ENCODE results near the gene C6. TPM values are rescaled to one million over a fixed set of nuclear protein-coding genes. Genes with fewer than 3 reads are reported as not detected.

The C6 gene
- total RNA-seq, 2 donors from 2014 or later, result 40.7 to 50.8 TPM

GRCh38 chr5:41120600-41120999 lies 92.7 kb downstream of the C6 start:
- WGBS, 2 donors, result 91 to 93% methylated on average over 8 of the region's 8 CpGs
- ATAC-seq (no peak), DNase-seq (no peak)
- no peaks in the 10 kb centered on the region for H3K4me1 ChIP-seq
- H3K9me3 ChIP-seq, result no peaks in the 10 kb centered on the region
- no peaks in the 10 kb centered on the region for H3K36me3 ChIP-seq (replicated peaks in 1 of 2; ENCODE audit: insufficient read depth in 1 of 2, low read depth in 2 of 2)
- H3K27me3 ChIP-seq, result no peaks in the 10 kb centered on the region
- no peak overlapping the region for H3K27ac ChIP-seq
- TF ChIP-seq, protein P1, sequence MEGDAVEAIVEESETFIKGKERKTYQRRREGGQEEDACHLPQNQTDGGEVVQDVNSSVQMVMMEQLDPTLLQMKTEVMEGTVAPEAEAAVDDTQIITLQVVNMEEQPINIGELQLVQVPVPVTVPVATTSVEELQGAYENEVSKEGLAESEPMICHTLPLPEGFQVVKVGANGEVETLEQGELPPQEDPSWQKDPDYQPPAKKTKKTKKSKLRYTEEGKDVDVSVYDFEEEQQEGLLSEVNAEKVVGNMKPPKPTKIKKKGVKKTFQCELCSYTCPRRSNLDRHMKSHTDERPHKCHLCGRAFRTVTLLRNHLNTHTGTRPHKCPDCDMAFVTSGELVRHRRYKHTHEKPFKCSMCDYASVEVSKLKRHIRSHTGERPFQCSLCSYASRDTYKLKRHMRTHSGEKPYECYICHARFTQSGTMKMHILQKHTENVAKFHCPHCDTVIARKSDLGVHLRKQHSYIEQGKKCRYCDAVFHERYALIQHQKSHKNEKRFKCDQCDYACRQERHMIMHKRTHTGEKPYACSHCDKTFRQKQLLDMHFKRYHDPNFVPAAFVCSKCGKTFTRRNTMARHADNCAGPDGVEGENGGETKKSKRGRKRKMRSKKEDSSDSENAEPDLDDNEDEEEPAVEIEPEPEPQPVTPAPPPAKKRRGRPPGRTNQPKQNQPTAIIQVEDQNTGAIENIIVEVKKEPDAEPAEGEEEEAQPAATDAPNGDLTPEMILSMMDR (IDR thresholded peaks at IDR 0.05), result no peak
- no peak for TF ChIP-seq POLR2A (IDR thresholded peaks at IDR 0.05)
- intact Hi-C loops (cut with DNase I), result no loop called here
- H3K4me3 ChIP-seq, result no peak overlapping the region

DNA sequence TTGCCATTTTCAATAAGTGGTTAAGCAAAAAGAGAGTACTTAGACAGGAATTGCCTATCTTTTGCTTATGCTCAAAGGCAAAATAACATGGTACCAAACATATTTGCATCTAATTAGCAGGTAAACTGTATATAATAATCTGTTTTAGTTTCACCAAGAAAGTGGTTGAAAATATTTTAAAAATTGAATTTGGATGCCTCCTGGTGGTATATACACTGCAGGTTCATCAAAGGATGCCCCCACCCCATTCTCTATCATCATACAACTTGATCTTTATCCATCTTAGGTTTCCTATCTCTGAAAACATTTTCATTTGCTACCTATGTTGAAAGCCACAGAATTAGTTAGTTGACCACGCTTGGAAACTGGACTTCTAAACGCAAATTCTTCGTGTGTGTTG lies 95.2 kb downstream of the C6 start:
- H3K9me3 ChIP-seq, result no peaks in the 10 kb centered on the region
- no peak overlapping the region for H3K27ac ChIP-seq
- H3K4me1 ChIP-seq, result no peaks in the 10 kb centered on the region
- DNase-seq, result no peak
- no peaks in the 10 kb centered on the region for H3K27me3 ChIP-seq
- intact Hi-C loops (cut with DNase I), result no loop called here
- no peak for ATAC-seq
- 81 to 94% methylated on average over 3 of the region's 3 CpGs for WGBS, 2 donors
- H3K4me3 ChIP-seq, result no peak overlapping the region
- TF ChIP-seq, protein P1 (IDR thresholded peaks at IDR 0.05), result no peak
- TF ChIP-seq POLR2A (IDR thresholded peaks at IDR 0.05), result no peak
- no peaks in the 10 kb centered on the region for H3K36me3 ChIP-seq (replicated peaks in 1 of 2; ENCODE audit: insufficient read depth in 1 of 2, low read depth in 2 of 2)

DNA sequence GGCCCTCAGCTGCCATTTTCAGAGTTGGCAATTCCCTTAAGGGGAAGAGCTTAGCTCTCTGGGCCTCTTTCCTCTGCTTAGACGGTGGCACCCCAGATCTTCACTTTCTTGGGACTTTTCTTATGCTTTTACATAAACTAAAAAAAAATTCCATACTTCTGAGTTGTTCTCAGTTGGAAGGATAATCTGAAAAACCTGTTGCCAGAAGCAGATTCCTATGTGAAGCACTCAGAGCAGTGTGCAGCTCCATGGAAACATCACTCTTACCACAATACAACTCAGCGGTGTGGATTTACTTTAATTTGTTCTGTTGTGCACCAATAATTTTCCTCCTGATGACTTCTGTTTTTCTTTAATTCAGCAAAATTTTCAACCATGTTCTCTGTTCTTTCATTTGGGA lies 98.1 kb downstream of the C6 start:
- 80 to 88% methylated on average over 2 of the region's 2 CpGs for WGBS, 2 donors
- DNase-seq, result no peak

DNA sequence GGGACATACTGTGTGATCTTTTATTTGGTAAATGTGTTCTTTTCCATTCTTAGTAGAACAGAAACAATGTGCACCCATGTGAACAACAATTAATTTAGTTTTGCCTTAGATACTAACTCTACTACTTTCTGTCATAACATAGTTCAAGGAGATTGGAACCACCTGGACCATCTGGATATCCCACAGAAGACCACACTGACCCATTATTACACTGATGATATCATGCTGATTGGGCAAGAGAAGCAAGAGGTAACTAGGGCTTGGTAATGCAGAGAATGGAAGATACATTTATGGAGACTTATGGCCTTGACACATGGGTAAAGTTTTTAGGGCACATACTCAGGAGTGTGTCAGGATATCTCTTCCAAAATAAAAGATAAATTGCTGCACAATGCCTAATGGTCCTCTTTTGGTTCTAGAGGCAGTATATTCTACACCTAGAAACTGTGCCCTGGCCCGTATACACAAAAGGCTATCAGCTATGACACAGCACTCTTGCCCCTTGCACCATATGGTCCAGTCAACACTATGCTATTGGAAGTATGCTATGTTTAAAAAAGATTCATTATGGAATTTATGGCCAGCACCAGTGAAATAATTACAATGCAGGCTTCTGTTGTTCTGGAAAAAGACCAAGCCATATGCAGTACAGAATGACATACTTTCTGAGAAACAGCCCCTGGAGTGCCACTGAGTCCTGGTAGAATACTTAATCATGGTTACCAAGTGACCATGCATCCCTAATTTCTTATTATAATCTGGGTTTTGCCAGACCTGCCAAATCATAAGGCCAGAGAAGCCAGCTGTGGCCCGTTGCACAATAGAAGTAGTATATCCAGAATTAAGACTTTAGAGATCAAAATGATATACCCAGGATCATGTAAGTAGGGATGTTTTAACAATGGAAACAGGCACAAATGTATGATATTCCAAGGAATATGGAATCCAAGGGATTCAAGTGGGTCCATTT lies 100.6 kb downstream of the C6 start:
- no peaks in the 10 kb centered on the region for H3K36me3 ChIP-seq (replicated peaks in 1 of 2; ENCODE audit: insufficient read depth in 1 of 2, low read depth in 2 of 2)
- DNase-seq, result no peak
- H3K9me3 ChIP-seq, result no peaks in the 10 kb centered on the region
- H3K27me3 ChIP-seq, result no peaks in the 10 kb centered on the region
- no peaks in the 10 kb centered on the region for H3K4me1 ChIP-seq
- no peak for ATAC-seq
- TF ChIP-seq POLR2A (IDR thresholded peaks at IDR 0.05), result no peak
- TF ChIP-seq, protein P1 (IDR thresholded peaks at IDR 0.05), result no peak
- WGBS, 2 donors, result 78 to 79% methylated on average over 2 of the region's 2 CpGs
- H3K4me3 ChIP-seq, result no peak overlapping the region
- intact Hi-C loops (cut with DNase I), result no loop called here
- no peak overlapping the region for H3K27ac ChIP-seq

More for the DNA sequence above, 98.1 kb downstream of the C6 start:
- no peaks in the 10 kb centered on the region for H3K4me1 ChIP-seq
- no peaks in the 10 kb centered on the region for H3K36me3 ChIP-seq (replicated peaks in 1 of 2; ENCODE audit: insufficient read depth in 1 of 2, low read depth in 2 of 2)
- no peaks in the 10 kb centered on the region for H3K9me3 ChIP-seq
- no peak for ATAC-seq
- no peak overlapping the region for H3K27ac ChIP-seq
- no peak overlapping the region for H3K4me3 ChIP-seq
- TF ChIP-seq, protein P1 (IDR thresholded peaks at IDR 0.05), result no peak
- no peak for TF ChIP-seq POLR2A (IDR thresholded peaks at IDR 0.05)
- H3K27me3 ChIP-seq, result no peaks in the 10 kb centered on the region
- intact Hi-C loops (cut with DNase I), result no loop called here

- no peak overlapping the region for H3K27ac ChIP-seq
- TF ChIP-seq, protein P1 (IDR thresholded peaks at IDR 0.05), result no peak
- TF ChIP-seq POLR2A (IDR thresholded peaks at IDR 0.05), result no peak
- no peak overlapping the region for H3K4me3 ChIP-seq
- ATAC-seq (no peak), DNase-seq (no peak)
- H3K9me3 ChIP-seq, result no peaks in the 10 kb centered on the region
- H3K4me1 ChIP-seq, result no peaks in the 10 kb centered on the region
- H3K36me3 ChIP-seq (replicated peaks in 1 of 2; ENCODE audit: insufficient read depth in 1 of 2, low read depth in 2 of 2), result no peaks in the 10 kb centered on the region
- intact Hi-C loops (cut with DNase I), result no loop called here
- no peaks in the 10 kb centered on the region for H3K27me3 ChIP-seq
Measured at GRCh38 chr5:41109186-41109585, 104.1 kb downstream of the C6 start.

Measured in body of pancreas (tissue), 4 donors.